ENCODE data around the gene EPB41L3. TPM values are rescaled to one million over a fixed set of nuclear protein-coding genes. Genes with fewer than 3 reads are reported as not detected.
A peak's percentile ranks its signal among the peaks of the same experiment; 100 is the strongest.

EPB41L3 gene
- total and polyA plus RNA-seq, 2 experiments from 2014 or later, result 8.0 to 11.7 TPM

- Histone ChIP-seq H3K9me2 (ENCODE audit: insufficient read depth) (no peaks in the 10 kb centered on the region), H2AFZ (no peak overlapping the region), H3K4me1 (ENCODE audit: insufficient read depth) (no peaks in the 10 kb centered on the region), H3K36me3 (ENCODE audit: insufficient read depth) (no peaks in the 10 kb centered on the region), H3K79me2 (replicated peaks; ENCODE audit: insufficient read depth) (no peaks in the 10 kb centered on the region), H3K27me3 (ENCODE audit: insufficient read depth) (no peaks in the 10 kb centered on the region), H4K20me1 (replicated peaks; ENCODE audit: insufficient read depth) (no peaks in the 10 kb centered on the region), H3F3A (replicated peaks; ENCODE audit: low read depth) (no peaks in the 10 kb centered on the region), H3K27ac (ENCODE audit: low read depth) (no peak overlapping the region), H3K4me3 (no peak overlapping the region), H3K4me2 (no peak overlapping the region)
- no peaks in the 10 kb centered on the region for H3K27me3 Mint-ChIP-seq (ENCODE audit: insufficient read depth, low read depth, poor library complexity)
- peak; percentile 71 for DNase-seq (ENCODE audit: low spot score)
- TF ChIP-seq ZNF462 (CRISPR knock-in tag; IDR thresholded peaks at IDR 0.05), result no peak
- TF ChIP-seq CTCF (conservative IDR thresholded peaks at IDR 0.05; ENCODE audit: low read depth in 2 of 2), result peak; percentile 61 to 77
- H3K9me3 Mint-ChIP-seq, result no peaks in the 10 kb centered on the region
- no peaks in the 10 kb centered on the region; the same call in 2 of the 3 replicates for H3K4me1 Mint-ChIP-seq
- ATAC-seq, result peak; percentile 62
- no peak overlapping the region for H3K4me3 Mint-ChIP-seq
- H3K36me3 Mint-ChIP-seq (ENCODE audit: low read depth), result no peaks in the 10 kb centered on the region
- no peak overlapping the region for H3K27ac Mint-ChIP-seq
Observed at GRCh38 chr18:5424903-5425664, 118.7 kb downstream of the EPB41L3 start.

GRCh38 chr18:5422626-5423025, 121.2 kb downstream of the EPB41L3 start:
- Histone ChIP-seq H3F3A (replicated peaks; ENCODE audit: low read depth) (no peaks in the 10 kb centered on the region), H3K27ac (ENCODE audit: low read depth) (no peak overlapping the region), H3K27me3 (ENCODE audit: insufficient read depth) (no peaks in the 10 kb centered on the region), H4K20me1 (replicated peaks; ENCODE audit: insufficient read depth) (no peaks in the 10 kb centered on the region), H3K9me2 (ENCODE audit: insufficient read depth) (no peaks in the 10 kb centered on the region), H3K36me3 (ENCODE audit: insufficient read depth) (no peaks in the 10 kb centered on the region), H3K79me2 (replicated peaks; ENCODE audit: insufficient read depth) (no peaks in the 10 kb centered on the region), H2AFZ (no peak overlapping the region), H3K4me1 (ENCODE audit: insufficient read depth) (no peaks in the 10 kb centered on the region), H3K4me2 (no peak overlapping the region), H3K4me3 (no peak overlapping the region)
- peaks cover 1% of the 10 kb centered on the region; the same call in 2 of the 3 replicates for H3K4me1 Mint-ChIP-seq
- no peak overlapping the region for H3K4me3 Mint-ChIP-seq
- no peak overlapping the region for H3K27ac Mint-ChIP-seq
- H3K36me3 Mint-ChIP-seq (ENCODE audit: low read depth), result no peaks in the 10 kb centered on the region
- H3K27me3 Mint-ChIP-seq (ENCODE audit: insufficient read depth, low read depth, poor library complexity), result no peaks in the 10 kb centered on the region
- H3K9me3 Mint-ChIP-seq, result no peaks in the 10 kb centered on the region
- ATAC-seq (no peak), DNase-seq (ENCODE audit: low spot score) (no peak)
- TF ChIP-seq CTCF (conservative IDR thresholded peaks at IDR 0.05; ENCODE audit: low read depth in 2 of 2), result no peak
